ENCODE data around the gene MMP24OS. TPM values are rescaled to one million over a fixed set of nuclear protein-coding genes. Genes with fewer than 3 reads are reported as not detected.

Gene MMP24OS
- total and polyA plus RNA-seq, 10 donors = 18.6 to 68.6 (median 39.6) TPM

GRCh38 chr20:35243986-35244385 lies 33.9 kb downstream of the MMP24OS start:
- Histone ChIP-seq H3K27ac (no peak overlapping the region), H3K9me3 (no peaks in the 10 kb centered on the region), H3K36me3 (no peaks in the 10 kb centered on the region), H3K4me1 (peaks cover 0 to 4% (median 0%) of the 10 kb centered on the region in 6 donors), H3K27me3 (replicated peaks in 1 of 7) (no peaks in the 10 kb centered on the region), H3K4me3 (no peak overlapping the region)
- intact Hi-C loops (cut with DNase I; ENCODE audit: low total_unique reads) = no loop called here
- DNase-seq = no peak
- WGBS, 5 donors = 47 to 67% (median 63%) methylated on average over 2 of the region's 2 CpGs
- TF ChIP-seq CTCF (IDR thresholded peaks at IDR 0.05 in 8 of 11, conservative IDR thresholded peaks at IDR 0.05 in 3 of 11) (no peak), POLR2A (IDR thresholded peaks at IDR 0.05) (no peak), POLR2AphosphoS5 (IDR thresholded peaks at IDR 0.05) (no peak)

GRCh38 chr20:35243317-35243716 lies 34.6 kb downstream of the MMP24OS start:
- Histone ChIP-seq H3K9me3 (no peaks in the 10 kb centered on the region), H3K4me3 (no peak overlapping the region), H3K27me3 (replicated peaks in 1 of 7) (no peaks in the 10 kb centered on the region), H3K4me1 (peaks cover 0 to 11% (median 0%) of the 10 kb centered on the region in 6 donors), H3K36me3 (no peaks in the 10 kb centered on the region), H3K27ac (no peak overlapping the region)
- intact Hi-C loops (cut with DNase I; ENCODE audit: low total_unique reads) = no loop called here
- 66 to 72% (median 68%) methylated on average over 2 of the region's 2 CpGs for WGBS, 5 donors
- no peak for DNase-seq
- no peak for TF ChIP-seq POLR2A (IDR thresholded peaks at IDR 0.05)
- no peak for TF ChIP-seq CTCF (IDR thresholded peaks at IDR 0.05 in 8 of 11, conservative IDR thresholded peaks at IDR 0.05 in 3 of 11)
- no peak for TF ChIP-seq POLR2AphosphoS5 (IDR thresholded peaks at IDR 0.05)

- no peaks in the 10 kb centered on the region for H3K27me3 ChIP-seq (replicated peaks in 1 of 7)
- no peak overlapping the region for H3K4me3 ChIP-seq
- no peak overlapping the region for H3K27ac ChIP-seq
- TF ChIP-seq POLR2A (IDR thresholded peaks at IDR 0.05) (no peak), POLR2AphosphoS5 (IDR thresholded peaks at IDR 0.05) (no peak), CTCF (IDR thresholded peaks at IDR 0.05 in 8 of 11, conservative IDR thresholded peaks at IDR 0.05 in 3 of 11) (no peak)
- intact Hi-C loops (cut with DNase I; ENCODE audit: low total_unique reads) = no loop called here
- peaks cover 0 to 17% (median 0%) of the 10 kb centered on the region in 6 donors for H3K4me1 ChIP-seq
- 93 to 98% (median 96%) methylated on average over 2 of the region's 2 CpGs for WGBS, 5 donors
- H3K36me3 ChIP-seq = peaks cover 0 to 21% (median 3%) of the 10 kb centered on the region in 6 donors
- DNase-seq = no peak
- no peaks in the 10 kb centered on the region for H3K9me3 ChIP-seq
Observed at GRCh38 chr20:35240811-35241293, 37.1 kb downstream of the MMP24OS start.

- H3K4me1 ChIP-seq = peaks cover 0 to 17% (median 0%) of the 10 kb centered on the region in 6 donors
Observed at GRCh38 chr20:35240083-35240810, 37.7 kb downstream of the MMP24OS start.

More at GRCh38 chr20:35240083-35240810, 37.7 kb downstream of the MMP24OS start:
- 72 to 80% (median 75%) methylated on average over 5 of the region's 5 CpGs for WGBS, 5 donors
- TF ChIP-seq POLR2A (IDR thresholded peaks at IDR 0.05) = no peak
- no peak for TF ChIP-seq CTCF (IDR thresholded peaks at IDR 0.05 in 8 of 11, conservative IDR thresholded peaks at IDR 0.05 in 3 of 11)
- no peak for TF ChIP-seq POLR2AphosphoS5 (IDR thresholded peaks at IDR 0.05)
- no peak overlapping the region for H3K4me3 ChIP-seq
- H3K27me3 ChIP-seq (replicated peaks in 1 of 7) = no peaks in the 10 kb centered on the region
- H3K27ac ChIP-seq = no peak overlapping the region
- no peak for DNase-seq
- intact Hi-C loops (cut with DNase I; ENCODE audit: low total_unique reads) = no loop called here
- H3K9me3 ChIP-seq = no peaks in the 10 kb centered on the region
- peaks cover 0 to 27% (median 3%) of the 10 kb centered on the region in 6 donors for H3K36me3 ChIP-seq
